DOHH2 (cell line): ENCODE data around the gene NEMF.

Source experiments
- CTCF ChIP-seq: fragments of 200-600 bp; sonication (generic); IDR thresholded peaks from one replicate; pipeline ENCODE4 v1.5.1; 2014; ENCODE audit warnings: antibody characterized with exemption, mild to moderate bottlenecking, low read depth, low read length; ENCODE audit not compliant: poor library complexity, severe bottlenecking
- EZH2phosphoT487 ChIP-seq: fragments of 200-600 bp; sonication (generic); IDR thresholded peaks from 2 replicates; pipeline ENCODE4 v1.6.1; 2017; ENCODE audit warnings: borderline replicate concordance, mild to moderate bottlenecking, antibody characterized with exemption, low read length, moderate library complexity, mixed read lengths

DNA sequence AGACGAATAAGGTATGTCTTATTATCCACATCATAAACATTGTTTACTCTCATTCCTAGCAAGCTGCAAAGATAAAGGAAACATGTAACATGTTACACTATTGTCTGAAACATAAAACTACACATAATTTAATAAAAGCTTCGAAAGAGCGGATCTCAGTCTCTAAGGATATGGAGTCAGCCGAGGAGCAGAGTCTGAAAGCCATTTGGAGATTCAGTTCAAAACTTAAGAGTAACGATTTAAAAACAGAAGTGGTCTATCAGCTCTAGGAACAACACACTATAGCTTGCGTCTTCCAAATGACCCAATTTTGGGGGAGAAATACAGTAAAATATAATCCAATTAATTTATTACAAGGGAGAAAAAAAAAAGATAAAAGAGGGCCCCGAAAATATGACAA, 775 bp downstream of the NEMF start:
- TF ChIP-seq EZH2phosphoT487: no peak
- TF ChIP-seq CTCF: no peak
